Measurements from ENCODE around the gene LY86.

DNA sequence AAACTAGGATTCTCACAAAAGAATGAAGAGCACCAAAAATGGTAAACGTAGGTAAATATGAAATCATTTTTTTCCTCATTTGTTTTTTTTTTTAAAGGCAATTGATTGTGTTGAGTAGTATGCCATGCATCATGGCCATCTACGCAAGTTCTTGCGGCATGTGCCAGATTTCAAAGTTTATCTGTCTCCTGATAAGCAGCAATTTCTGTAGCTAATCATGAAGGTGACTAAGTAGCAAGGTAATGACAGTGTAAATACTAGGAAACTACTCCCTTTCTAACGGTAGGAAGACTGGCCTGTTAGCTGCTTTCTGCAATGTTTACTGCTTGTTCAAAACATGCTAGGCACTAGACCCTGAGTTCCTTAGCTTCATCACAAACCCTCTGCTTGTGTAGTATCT lies 13.4 kb upstream of the LY86 start:
- TF ChIP-seq BHLHE40 (IDR thresholded peaks at IDR 0.05; ENCODE audit: borderline replicate concordance) (no peak), SUZ12 (IDR thresholded peaks at IDR 0.05) (no peak), SP1 (IDR thresholded peaks at IDR 0.05) (no peak)

Measured in HEK293T (cell line).